OCI-LY7 (cell line): Measurements from ENCODE around the gene DNM3. TPM values are rescaled to one million over a fixed set of nuclear protein-coding genes. Genes with fewer than 3 reads are reported as not detected.

Experiments
- BruUV-seq: library from RNA; stranded (reverse); fragments of 400-500 nt; replicated peaks from 2 replicates; lab custom pipeline; 2021; lab: Mats Ljungman, UMichigan
- CTCF ChIA-PET: fragments of 300-600 bp; sonication (Branson Sonifier 250); formaldehyde crosslinking; loops from one replicate; lab custom pipeline; 2022; ENCODE audit warnings: antibody characterized with exemption; ENCODE audit not compliant: unreplicated experiment; lab: Charles Lee
- POLR2A ChIA-PET: fragments of 300-600 bp; sonication (Branson Sonifier 250); formaldehyde crosslinking; loops from one replicate; lab custom pipeline; 2022; ENCODE audit warnings: antibody characterized with exemption; lab: Charles Lee
- DNase-seq: peaks from one replicate; pipeline ENCODE4 v3.0.0-alpha.2; 2015; ENCODE audit warnings: low spot score
- H2AFZ ChIP-seq: fragments of 200-600 bp; sonication (generic), shearing (Covaris generic); 2 replicates; pipeline ENCODE4 v1.6.1; 2014; ENCODE audit warnings: mild to moderate bottlenecking, antibody characterized with exemption, low read length, moderate library complexity
- H3K27ac ChIP-seq: fragments of 200-600 bp; sonication (generic); 2 replicates; pipeline ENCODE4 v1.5.1; 2014; ENCODE audit warnings: mixed run types, low read depth, mild to moderate bottlenecking, moderate library complexity, low read length, inconsistent platforms; ENCODE audit not compliant: poor library complexity, severe bottlenecking
- H3K36me3 ChIP-seq: fragments of 200-600 bp; sonication (generic); 2 replicates; pipeline ENCODE4 v1.6.1; 2014; ENCODE audit warnings: mild to moderate bottlenecking, antibody characterized with exemption, low read length, moderate library complexity, mixed read lengths; ENCODE audit not compliant: insufficient read depth
- H3K4me1 ChIP-seq: fragments of 200-600 bp; sonication (generic); 2 replicates; pipeline ENCODE4 v1.5.1; 2014; ENCODE audit warnings: mild to moderate bottlenecking, low read length; ENCODE audit not compliant: insufficient read depth, poor library complexity, severe bottlenecking
- H3K4me2 ChIP-seq: fragments of 200-600 bp; sonication (generic); 2 replicates; pipeline ENCODE4 v1.6.1; 2014; ENCODE audit warnings: mild to moderate bottlenecking, low read length
- H3K4me3 ChIP-seq: fragments of 200-600 bp; sonication (generic); 2 replicates; pipeline ENCODE4 v1.5.1; 2014; ENCODE audit warnings: mild to moderate bottlenecking, low read depth, low read length; ENCODE audit not compliant: poor library complexity, severe bottlenecking
- H3K79me2 ChIP-seq: fragments of 200-600 bp; sonication (generic); 2 replicates; pipeline ENCODE4 v1.6.1; 2016; ENCODE audit warnings: low read depth, mild to moderate bottlenecking, low read length, moderate library complexity, mixed read lengths; ENCODE audit not compliant: insufficient read depth
- H3K9me2 ChIP-seq: fragments of 200-600 bp; sonication (generic); 2 replicates; pipeline ENCODE4 v1.6.1; 2016; ENCODE audit warnings: mild to moderate bottlenecking, low read length, mixed read lengths; ENCODE audit not compliant: insufficient read depth
- H3K9me3 ChIP-seq: fragments of 200-600 bp; sonication (generic); 2 replicates; pipeline ENCODE4 v1.6.1; 2014; ENCODE audit warnings: mild to moderate bottlenecking, mixed run types, low read length, mixed read lengths
- H4K20me1 ChIP-seq: fragments of 200-600 bp; sonication (generic); 2 replicates; pipeline ENCODE4 v1.6.1; 2014; ENCODE audit warnings: mild to moderate bottlenecking, antibody characterized with exemption, low read length, moderate library complexity, mixed read lengths; ENCODE audit not compliant: insufficient read depth
- EZH2phosphoT487 ChIP-seq: fragments of 200-600 bp; sonication (generic); IDR thresholded peaks from 2 replicates; pipeline ENCODE4 v1.6.1; 2018; ENCODE audit warnings: low read depth, borderline replicate concordance, mild to moderate bottlenecking, mixed run types, antibody characterized with exemption, low read length, moderate library complexity, mixed read lengths
- intact Hi-C: fragments of 100-400 bp; cut with micrococcal nuclease; formaldehyde crosslinking; loops from one replicate; pipeline ENCODE4 v1.10.0; 2022; ENCODE audit not compliant: unreplicated experiment
- total RNA-seq, 2 experiments: library from RNA; depleted of rRNA in 1 of 2; stranded (reverse); fragments of >200 nt in 1 of 2; shearing (Covaris generic) in 1 of 2; gene quantifications; 2 replicates each; pipeline ENCODE4 v1.2.3, GENCODE V29; 2014 to 2022
- TF ChIP-seq, protein P1 (sequence below): fragments of 200-600 bp; sonication (generic); conservative IDR thresholded peaks from 2 replicates; pipeline ENCODE4 v1.5.1; 2014; ENCODE audit warnings: mild to moderate bottlenecking, antibody characterized with exemption, low read length, moderate library complexity, mixed read lengths

DNM3 gene
- total RNA-seq, 2 experiments from 2014 or later, result 0.47 to 0.61 TPM

DNA sequence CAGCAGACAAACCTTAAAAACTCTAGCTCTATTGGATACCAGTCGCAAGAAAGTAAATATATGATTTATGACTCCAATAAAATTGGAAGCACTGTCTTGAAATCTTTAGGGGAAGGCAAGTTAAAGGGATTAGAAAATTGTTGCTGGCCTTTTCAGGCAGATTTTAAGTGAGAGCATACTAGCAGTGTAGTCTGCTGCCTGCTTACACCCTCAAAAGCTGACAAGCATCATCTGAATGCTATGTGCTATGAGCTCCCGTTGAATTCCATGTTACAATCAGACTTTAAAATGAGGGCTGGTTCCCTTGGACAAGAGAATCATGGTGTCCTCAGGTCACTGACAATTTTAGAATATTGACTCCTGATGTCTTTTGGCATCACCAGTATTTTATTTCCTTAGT, 308.0 kb downstream of the DNM3 start:
- Histone ChIP-seq H3K4me3 (no peak overlapping the region), H3K36me3 (no peaks in the 10 kb centered on the region), H3K9me2 (no peaks in the 10 kb centered on the region), H2AFZ (no peak overlapping the region), H3K27ac (no peak overlapping the region), H3K4me1 (no peaks in the 10 kb centered on the region), H4K20me1 (no peaks in the 10 kb centered on the region), H3K79me2 (no peaks in the 10 kb centered on the region), H3K4me2 (no peak overlapping the region), H3K9me3 (no peaks in the 10 kb centered on the region)
- no peak for DNase-seq
- no peak for TF ChIP-seq EZH2phosphoT487
- TF ChIP-seq, protein P1, sequence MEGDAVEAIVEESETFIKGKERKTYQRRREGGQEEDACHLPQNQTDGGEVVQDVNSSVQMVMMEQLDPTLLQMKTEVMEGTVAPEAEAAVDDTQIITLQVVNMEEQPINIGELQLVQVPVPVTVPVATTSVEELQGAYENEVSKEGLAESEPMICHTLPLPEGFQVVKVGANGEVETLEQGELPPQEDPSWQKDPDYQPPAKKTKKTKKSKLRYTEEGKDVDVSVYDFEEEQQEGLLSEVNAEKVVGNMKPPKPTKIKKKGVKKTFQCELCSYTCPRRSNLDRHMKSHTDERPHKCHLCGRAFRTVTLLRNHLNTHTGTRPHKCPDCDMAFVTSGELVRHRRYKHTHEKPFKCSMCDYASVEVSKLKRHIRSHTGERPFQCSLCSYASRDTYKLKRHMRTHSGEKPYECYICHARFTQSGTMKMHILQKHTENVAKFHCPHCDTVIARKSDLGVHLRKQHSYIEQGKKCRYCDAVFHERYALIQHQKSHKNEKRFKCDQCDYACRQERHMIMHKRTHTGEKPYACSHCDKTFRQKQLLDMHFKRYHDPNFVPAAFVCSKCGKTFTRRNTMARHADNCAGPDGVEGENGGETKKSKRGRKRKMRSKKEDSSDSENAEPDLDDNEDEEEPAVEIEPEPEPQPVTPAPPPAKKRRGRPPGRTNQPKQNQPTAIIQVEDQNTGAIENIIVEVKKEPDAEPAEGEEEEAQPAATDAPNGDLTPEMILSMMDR, result no peak
- intact Hi-C loops, result no loop called here
- ChIA-PET CTCF (no interaction called here), POLR2A (no interaction called here)
- BruUV-seq, result no TSS peak

DNA sequence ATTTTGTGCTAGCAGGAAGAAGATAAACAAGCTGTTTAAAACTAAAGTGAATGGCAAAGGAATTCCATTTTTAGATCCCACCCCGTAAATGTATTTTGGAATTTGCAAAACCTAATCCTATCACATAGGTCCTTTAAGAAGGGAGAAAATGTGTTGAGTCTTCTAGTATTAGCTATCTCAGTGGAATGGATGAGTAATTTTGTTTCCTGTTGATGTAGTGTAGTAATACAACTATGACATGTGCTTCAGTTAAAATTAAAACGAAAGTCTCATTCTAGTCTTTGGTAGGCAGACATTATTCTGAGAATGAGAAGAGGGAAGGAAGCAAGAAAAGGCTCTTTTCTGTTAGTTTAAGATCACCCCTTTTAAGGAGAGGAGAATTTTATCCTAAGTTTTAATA, 313.3 kb downstream of the DNM3 start:
- POLR2A ChIA-PET, result interaction anchor here (0.5 to 1.0 kb wide), 3 partner anchors 74 to 1128 kb away, joined by 3 to 4 read pairs (median 4); no protein-coding TSS in a partner anchor
- no peak for DNase-seq
- H3K9me2 ChIP-seq, result no peaks in the 10 kb centered on the region
- H3K79me2 ChIP-seq, result no peaks in the 10 kb centered on the region
- H3K4me2 ChIP-seq, result no peak overlapping the region
- H3K9me3 ChIP-seq, result no peaks in the 10 kb centered on the region
- H2AFZ ChIP-seq, result no peak overlapping the region; the same call in 1 of the 2 replicates
- TF ChIP-seq, protein P1, result no peak
- TF ChIP-seq EZH2phosphoT487, result no peak
- no peaks in the 10 kb centered on the region for H3K36me3 ChIP-seq
- intact Hi-C loops, result no loop called here
- CTCF ChIA-PET, result no interaction called here
- H3K4me3 ChIP-seq, result no peak overlapping the region
- no peaks in the 10 kb centered on the region for H4K20me1 ChIP-seq
- H3K27ac ChIP-seq, result no peak overlapping the region
- BruUV-seq, result no TSS peak
- H3K4me1 ChIP-seq, result no peaks in the 10 kb centered on the region

DNA sequence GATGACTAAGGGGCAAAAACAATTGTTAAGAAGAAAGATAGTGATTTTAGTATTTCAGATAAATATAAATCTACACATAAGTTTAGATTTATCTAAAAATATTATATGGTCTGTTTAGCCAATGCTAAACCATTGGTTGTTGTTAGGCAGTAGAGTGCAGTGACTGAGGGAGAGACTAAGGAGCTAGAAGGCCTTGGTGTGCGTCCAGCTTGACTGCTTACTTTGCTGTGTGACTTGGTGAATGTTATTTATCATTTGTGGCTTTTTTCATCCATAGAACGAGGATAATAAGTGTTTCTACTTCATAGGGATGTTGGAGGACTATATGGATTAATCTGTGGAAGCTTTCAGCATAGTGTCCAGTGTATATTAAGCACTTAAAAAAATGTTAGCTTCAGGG, 314.5 kb downstream of the DNM3 start:
- no peak for DNase-seq
- H4K20me1 ChIP-seq, result no peaks in the 10 kb centered on the region
- H3K9me2 ChIP-seq, result no peaks in the 10 kb centered on the region
- no peak overlapping the region for H3K4me2 ChIP-seq
- H3K9me3 ChIP-seq, result no peaks in the 10 kb centered on the region
- no peak overlapping the region for H3K27ac ChIP-seq
- H3K4me1 ChIP-seq, result no peaks in the 10 kb centered on the region
- TF ChIP-seq, protein P1, result no peak
- TF ChIP-seq EZH2phosphoT487, result no peak
- no peaks in the 10 kb centered on the region for H3K79me2 ChIP-seq
- intact Hi-C loops, result no loop called here
- ChIA-PET CTCF (no interaction called here), POLR2A (no interaction called here)
- no peak overlapping the region for H2AFZ ChIP-seq
- BruUV-seq, result no TSS peak
- no peaks in the 10 kb centered on the region for H3K36me3 ChIP-seq
- no peak overlapping the region for H3K4me3 ChIP-seq
